Esophagus muscularis mucosa (tissue), 4 donors: Measurements from ENCODE around the gene MSH2. TPM values are rescaled to one million over a fixed set of nuclear protein-coding genes. Genes with fewer than 3 reads are reported as not detected.
A peak's percentile ranks its signal among the peaks of the same experiment; 100 is the strongest.

Source experiments
- DNase-seq: peaks from one replicate; pipeline ENCODE4 v3.0.0-alpha.2; 2017; ENCODE audit errors: extremely low spot score
- H3K27ac ChIP-seq, 4 donors: fragments of 200-600 bp; sonication (generic); replicated peaks in 1 of 4; 1 replicate in 3 of 4; 2 replicates in 1 of 4; pipeline ENCODE4 v1.5.1; 2016 to 2019; ENCODE audit warnings: mild to moderate bottlenecking in 1 of 4
- H3K27me3 ChIP-seq, 4 donors: fragments of 200-600 bp; sonication (generic); one replicate each; pipeline versions ENCODE4 v1.5.1 to v1.6.0; 2016 to 2019
- H3K36me3 ChIP-seq, 4 donors: fragments of 200-600 bp; sonication (generic); one replicate each; pipeline ENCODE4 v1.5.1; 2016 to 2019
- H3K4me1 ChIP-seq, 4 donors: fragments of 200-600 bp; sonication (generic); one replicate each; pipeline ENCODE4 v1.5.1; 2016 to 2019
- H3K4me3 ChIP-seq, 4 donors: fragments of 200-600 bp; sonication (generic); 1 replicate in 2 of 4; 2 replicates in 2 of 4; pipeline ENCODE4 v1.5.1; 2016 to 2019; ENCODE audit warnings: mild to moderate bottlenecking in 4 of 4, moderate library complexity in 1 of 4
- H3K9me3 ChIP-seq, 4 donors: fragments of 200-600 bp; sonication (generic); 1 replicate in 3 of 4; 2 replicates in 1 of 4; pipeline ENCODE4 v1.5.1; 2016 to 2019
- CTCF ChIP-seq, 3 experiments: fragments of 200-600 bp in 2 of 3; fragments of 450-650 bp in 1 of 3; sonication (generic) in 2 of 3; IDR thresholded peaks; one replicate each; pipeline ENCODE4 v1.5.1; 2017 to 2019; ENCODE audit warnings: antibody characterized with exemption in 3 of 3, mild to moderate bottlenecking in 2 of 3, moderate library complexity in 1 of 3
- EP300 ChIP-seq: sonication (generic); formaldehyde crosslinking; IDR thresholded peaks from one replicate; pipeline ENCODE4 v1.6.1; 2017; ENCODE audit warnings: antibody characterized with exemption
- POLR2A ChIP-seq: fragments of 450-650 bp; IDR thresholded peaks from one replicate; pipeline ENCODE4 v1.6.1; 2017; ENCODE audit warnings: antibody characterized with exemption, moderate library complexity, mild to moderate bottlenecking, low read depth
- POLR2AphosphoS5 ChIP-seq, 2 donors: sonication (generic); formaldehyde crosslinking; IDR thresholded peaks; one replicate each; pipeline ENCODE4 v1.6.1; 2017; ENCODE audit warnings: antibody characterized with exemption in 2 of 2
- WGBS: methylation state at CpG from one replicate; pipeline ENCODE4 v1.1.5; 2018; 5-methylcytosine and 5-hydroxymethylcytosine counted together
- intact Hi-C: fragments of 100-400 bp; cut with DNase I; formaldehyde crosslinking; loops from one replicate; pipeline ENCODE4 v1.15.1; 2023
- total RNA-seq, 4 donors: library from RNA; depleted of rRNA; stranded (reverse); fragments of >200 nt; gene quantifications; one replicate each; pipeline versions ENCODE4 v1.1.0 to v1.2.1, GENCODE V29; 2016

MSH2 gene
- total RNA-seq: 1 to 10 TPM; 5.6 to 9.9 (median 7.6) TPM

- Histone ChIP-seq H3K9me3 (no peaks in the 10 kb centered on the region), H3K4me1 (peaks cover 11 to 22% (median 18%) of the 10 kb centered on the region in 4 donors), H3K27me3 (no peaks in the 10 kb centered on the region), H3K27ac (peak within 1 kb of the TSS; percentile 47 to 81 (median 60)), H3K36me3 (no peaks in the 10 kb centered on the region), H3K4me3 (peak within 1 kb of the TSS; percentile 76 to 93 (median 88))
- peak; percentile 97 for DNase-seq
- intact Hi-C loops: no loop called here
- TF ChIP-seq POLR2A (no peak), EP300 (no peak), CTCF (IDR thresholded peaks at IDR 0.05) (no peak), POLR2AphosphoS5 (IDR thresholded peaks at IDR 0.05) (peak; percentile 65 to 81)
- WGBS: 0% methylated on average over 24 of the region's 73 CpGs
Observed at GRCh38 chr2:47402805-47403608, at the start of gene MSH2. MSH2 (plus strand) TSS chr2:47403156; CDS start chr2:47403192, 36 bp downstream.

DNA sequence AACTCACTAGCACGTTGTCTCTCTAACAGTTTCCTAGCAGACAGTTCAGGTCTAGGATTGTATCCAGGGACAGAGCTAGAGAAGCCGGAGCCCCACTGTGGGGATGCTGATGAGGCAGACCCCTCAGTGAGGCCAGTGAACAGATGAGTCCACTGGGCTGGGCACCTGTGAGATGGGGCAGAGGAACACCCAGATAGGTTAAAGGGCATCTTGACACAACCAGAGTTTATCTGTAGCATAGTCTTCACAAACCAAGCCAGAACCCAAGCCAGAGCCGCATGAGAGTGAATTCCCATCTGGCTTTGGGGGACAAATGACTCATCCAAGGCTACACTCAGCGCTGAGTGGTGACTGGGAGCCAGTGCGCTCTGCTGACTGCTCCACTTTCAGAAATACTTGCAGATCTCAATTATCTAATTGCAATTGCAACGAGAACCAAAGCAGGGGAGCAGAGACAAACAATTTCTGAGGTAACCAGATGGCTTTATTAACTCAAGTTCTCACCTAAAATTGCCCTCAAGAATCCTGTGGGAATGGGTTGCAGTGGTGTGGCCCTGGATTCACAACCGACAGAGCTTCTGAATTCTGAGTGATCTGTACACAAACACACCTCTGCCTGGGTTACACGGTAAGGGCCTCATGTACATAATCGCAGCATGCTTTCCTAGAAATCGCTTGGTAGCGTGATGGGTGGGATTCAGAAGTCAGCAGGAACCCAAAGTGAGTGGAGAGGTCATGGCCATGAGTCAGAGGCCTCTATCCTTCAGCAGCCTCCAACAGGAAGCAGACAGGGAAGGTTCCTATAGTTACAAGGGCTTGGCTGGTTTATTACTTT is 48.7 kb upstream of the MSH2 start:
- intact Hi-C loops: no loop called here
- no peaks in the 10 kb centered on the region for H3K9me3 ChIP-seq

GRCh38 chr2:47354848-47355204 is 48.1 kb upstream of the MSH2 start:
- no peak for TF ChIP-seq POLR2A
- WGBS: 83% methylated on average over 5 of the region's 5 CpGs
- H3K36me3 ChIP-seq: no peaks in the 10 kb centered on the region
- no peaks in the 10 kb centered on the region for H3K27me3 ChIP-seq
- H3K4me1 ChIP-seq: peaks cover 0 to 22% (median 17%) of the 10 kb centered on the region in 4 donors
- no peak for DNase-seq
- H3K27ac ChIP-seq: no peak overlapping the region
- intact Hi-C loops: no loop called here
- H3K4me3 ChIP-seq: no peak overlapping the region
- no peaks in the 10 kb centered on the region for H3K9me3 ChIP-seq

More for the DNA sequence above, 48.7 kb upstream of the MSH2 start:
- TF ChIP-seq EP300 (no peak), CTCF (IDR thresholded peaks at IDR 0.05) (no peak), POLR2A (no peak), POLR2AphosphoS5 (IDR thresholded peaks at IDR 0.05) (no peak)
- Histone ChIP-seq H3K4me1 (peaks cover 0 to 22% (median 17%) of the 10 kb centered on the region in 4 donors), H3K4me3 (no peak overlapping the region), H3K27ac (no peak overlapping the region), H3K27me3 (no peaks in the 10 kb centered on the region), H3K36me3 (no peaks in the 10 kb centered on the region)
- WGBS: 88% methylated on average over 9 of the region's 11 CpGs
- DNase-seq: no peak

- H3K27me3 ChIP-seq: no peaks in the 10 kb centered on the region
- no peak for DNase-seq
- H3K9me3 ChIP-seq: no peaks in the 10 kb centered on the region
- H3K4me1 ChIP-seq: peaks cover 0 to 11% (median 8%) of the 10 kb centered on the region in 4 donors
- H3K4me3 ChIP-seq: no peak overlapping the region
- H3K36me3 ChIP-seq: no peaks in the 10 kb centered on the region
- H3K27ac ChIP-seq: peak overlapping the region in 3 of 4 donors; percentile 37 to 65 (median 42)
- intact Hi-C loops: no loop called here
- TF ChIP-seq CTCF (IDR thresholded peaks at IDR 0.05): no peak
- TF ChIP-seq POLR2AphosphoS5 (IDR thresholded peaks at IDR 0.05): peak in 1 of 2 donors; percentile 19
- WGBS: 48% methylated on average over 4 of the region's 4 CpGs
Observed at GRCh38 chr2:47357483-47357882, 45.5 kb upstream of the MSH2 start.

DNA sequence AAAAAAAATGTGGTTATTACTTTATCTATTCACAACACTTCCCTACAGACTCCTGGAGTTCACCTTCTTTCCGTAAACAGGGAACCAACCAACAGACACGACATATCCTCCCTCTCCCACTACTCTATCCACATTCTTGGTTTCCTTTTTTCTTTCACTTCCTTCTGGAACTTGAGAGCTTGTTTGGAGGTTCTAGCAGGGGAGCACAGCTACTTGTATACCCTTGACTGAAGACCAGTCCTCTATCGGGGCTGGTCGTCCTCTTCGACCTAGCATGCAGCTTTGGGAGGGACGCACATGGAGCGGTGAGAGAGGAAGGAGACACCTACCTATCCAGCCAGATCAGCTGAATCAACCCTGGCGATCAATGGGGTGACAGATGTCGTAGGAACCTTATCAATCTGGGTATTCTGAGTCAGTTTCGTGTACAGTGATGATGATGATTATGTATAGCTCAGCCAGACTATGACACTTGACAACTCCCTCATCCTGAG is 43.5 kb upstream of the MSH2 start:
- no peak overlapping the region for H3K4me3 ChIP-seq
- no peak overlapping the region for H3K27ac ChIP-seq
- H3K27me3 ChIP-seq: no peaks in the 10 kb centered on the region
- no peak for TF ChIP-seq CTCF (IDR thresholded peaks at IDR 0.05)
- no peak for DNase-seq
- intact Hi-C loops: no loop called here
- no peaks in the 10 kb centered on the region for H3K9me3 ChIP-seq
- H3K4me1 ChIP-seq: peaks cover 0 to 11% (median 8%) of the 10 kb centered on the region in 4 donors
- no peaks in the 10 kb centered on the region for H3K36me3 ChIP-seq
- 85% methylated on average over 5 of the region's 10 CpGs for WGBS
